ENCODE data around the gene KLF16.

The KLF16 gene

GRCh38 chr19:1818549-1819195 is 44.7 kb downstream of the KLF16 start:
- no peak for DNase-seq

GRCh38 chr19:1817553-1818179 is 45.7 kb downstream of the KLF16 start:
- no peak for DNase-seq

GRCh38 chr19:1816530-1817298 is 46.7 kb downstream of the KLF16 start:
- DNase-seq: no peak

- DNase-seq: no peak
Measured at GRCh38 chr19:1815605-1816529, 47.5 kb downstream of the KLF16 start.

GRCh38 chr19:1814833-1815604 is 48.4 kb downstream of the KLF16 start:
- no peak for DNase-seq

- DNase-seq: no peak
Measured at GRCh38 chr19:1814391-1814790, 49.0 kb downstream of the KLF16 start.

- no peak for DNase-seq
Measured at GRCh38 chr19:1813192-1814182, 49.9 kb downstream of the KLF16 start.

GRCh38 chr19:1812426-1813191 is 50.8 kb downstream of the KLF16 start:
- peak; percentile 82 for DNase-seq

- DNase-seq: no peak
Measured at GRCh38 chr19:1811942-1812425, 51.4 kb downstream of the KLF16 start, which contains the start of gene ATP8B3. Gene ATP8B3, minus strand, starts transcription at chr19:1812276. Its CDS starts 540 bp downstream, at chr19:1811736.

GRCh38 chr19:1811472-1811894 is 51.9 kb downstream of the KLF16 start:
- peak; percentile 60 for DNase-seq

GRCh38 chr19:1810439-1811160 is 52.8 kb downstream of the KLF16 start:
- DNase-seq: no peak

- no peak for DNase-seq
Measured at GRCh38 chr19:1809678-1810077, 53.7 kb downstream of the KLF16 start.

GRCh38 chr19:1808395-1808731 is 55.0 kb downstream of the KLF16 start:
- no peak for DNase-seq

GRCh38 chr19:1807695-1808394 is 55.5 kb downstream of the KLF16 start:
- DNase-seq: no peak

- DNase-seq: no peak
Measured at GRCh38 chr19:1807030-1807694, 56.2 kb downstream of the KLF16 start.

- no peak for DNase-seq
Measured at GRCh38 chr19:1806184-1807029, 57.0 kb downstream of the KLF16 start.

Data from activated T-cell treated with anti-CD3 and anti-CD28 coated beads, Interleukin-2, amount 50 U/mL, for 1 hour (primary cell).